A549 treated with CpdA at 1 μM for 4 hours (cell line): ENCODE measurements around the gene TMEM217. TPM values are rescaled to one million over a fixed set of nuclear protein-coding genes. Genes with fewer than 3 reads are reported as not detected.

Source experiments
- total RNA-seq: library from RNA; stranded (reverse); fragments of 200-300 nt; extraction: Qiagen RNA extraction; gene quantifications from 5 replicates; pipeline ENCODE4 v1.2.3, GENCODE V29; 2022; ENCODE audit warnings: low read depth

Gene TMEM217
- 0.38 to 1.2 TPM (median 0.99 TPM) in 5 replicates for total RNA-seq

DNA sequence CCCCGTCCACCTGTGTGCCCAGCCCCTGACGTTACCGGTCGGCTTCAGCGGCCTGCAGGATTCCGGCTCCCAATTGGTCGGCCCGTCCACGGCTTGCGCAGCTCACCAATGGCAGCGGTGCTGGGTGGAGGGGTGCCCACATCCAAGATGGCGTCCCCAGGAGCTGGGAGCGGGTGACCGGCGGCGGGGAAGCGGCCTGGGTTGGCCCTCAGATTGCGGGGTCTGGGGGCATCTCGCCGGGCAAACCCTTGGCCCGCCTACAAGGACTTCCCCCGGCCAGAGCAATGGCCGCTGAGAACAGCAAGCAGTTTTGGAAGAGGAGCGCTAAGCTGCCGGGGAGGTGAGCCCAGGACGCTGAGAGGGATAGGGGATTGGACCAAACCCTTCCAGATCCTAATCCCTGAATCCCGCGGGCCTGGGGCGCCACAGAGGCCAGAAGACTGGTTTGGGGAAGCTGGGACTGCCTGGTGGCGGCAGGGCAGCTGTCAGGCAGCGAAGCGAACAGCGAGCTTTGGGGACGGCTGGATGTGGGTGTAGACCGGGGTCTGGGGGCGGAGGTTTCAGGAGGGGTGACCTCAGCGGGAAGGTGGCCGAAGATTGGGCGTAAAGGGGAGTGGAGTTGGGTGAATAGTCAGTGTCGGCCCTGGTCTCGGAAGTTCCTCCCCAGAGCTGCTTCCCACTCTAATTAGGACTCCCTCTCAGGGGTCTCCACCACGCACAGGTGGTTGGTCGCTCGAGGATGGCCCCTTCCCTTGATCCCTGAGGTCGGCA, at the start of gene TMEM217, which contains the start of gene TBC1D22B:
TMEM217 (minus strand) TSS at position 511 of the 771 bp plus-strand sequence. CDS start 39,114 bp downstream, outside the sequence.
TBC1D22B (plus strand) TSS at position 139 of the 771 bp plus-strand sequence; CDS start at position 285, 146 bp downstream.

DNA sequence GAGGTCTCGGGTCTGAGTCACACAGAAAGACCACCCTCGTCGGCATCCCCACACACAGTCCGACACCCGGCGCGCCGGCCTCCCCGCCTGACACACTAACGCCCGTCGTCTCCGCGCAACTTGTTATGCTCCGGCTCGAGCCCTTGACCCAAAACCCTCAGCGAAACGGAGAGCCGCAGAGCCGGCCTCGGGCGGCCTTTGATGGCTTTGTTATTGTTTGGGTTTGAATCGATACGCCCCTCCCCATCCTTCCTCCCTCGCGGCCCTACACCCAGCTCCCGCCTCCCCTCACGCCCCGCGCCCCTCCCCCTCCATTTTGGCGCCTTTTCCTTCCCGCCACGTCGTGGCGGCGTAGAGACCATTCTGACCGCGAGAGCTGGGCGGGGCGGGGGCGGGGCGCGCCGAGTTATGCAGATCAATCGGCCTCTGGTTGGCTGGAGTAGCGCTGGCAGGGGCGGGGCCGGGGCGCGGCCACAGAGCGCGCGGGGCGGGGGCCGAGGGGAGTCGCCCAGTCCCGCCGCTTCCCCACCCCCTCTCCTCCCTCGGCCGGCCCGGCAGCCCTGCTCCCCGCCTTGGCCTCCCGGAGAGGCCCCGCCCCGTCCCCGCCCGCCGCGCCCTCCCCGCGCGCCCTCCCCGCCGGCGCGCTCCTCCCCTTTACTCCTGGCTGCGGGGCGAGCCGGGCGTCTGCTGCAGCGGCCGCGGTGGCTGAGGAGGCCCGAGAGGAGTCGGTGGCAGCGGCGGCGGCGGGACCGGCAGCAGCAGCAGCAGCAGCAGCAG, 88.3 kb downstream of the TMEM217 start, which contains the start of gene PIM1:
PIM1 (plus strand) TSS at position 657 of the 777 bp plus-strand sequence. CDS start 424 bp downstream, outside the sequence.

Other genes with a start within 250 kb of the TMEM217 start
- 13.9 to 20.7 TPM (median 20.5 TPM) in 5 replicates for gene PIM1, start 88.0 kb downstream of the TMEM217 start, total RNA-seq
- 6.0 to 7.1 TPM (median 6.8 TPM) in 5 replicates for gene TBC1D22B, start 372 bp downstream of the TMEM217 start, total RNA-seq
- gene RNF8, start 95.8 kb upstream of the TMEM217 start, total RNA-seq = 21.7 to 25.3 TPM (median 22.9 TPM) in 5 replicates
- gene CMTR1, start 175.1 kb upstream of the TMEM217 start, total RNA-seq = 15.1 to 17.7 TPM (median 17.5 TPM) in 5 replicates
- gene CCDC167, start 241.7 kb upstream of the TMEM217 start, total RNA-seq = 42.1 to 54.4 TPM (median 46.6 TPM) in 5 replicates